ENCODE data around the gene CTBP2. TPM values are rescaled to one million over a fixed set of nuclear protein-coding genes. Genes with fewer than 3 reads are reported as not detected.

The CTBP2 gene
- total and polyA plus RNA-seq, 8 donors: 21.3 to 169 (median 61.6) TPM

DNA sequence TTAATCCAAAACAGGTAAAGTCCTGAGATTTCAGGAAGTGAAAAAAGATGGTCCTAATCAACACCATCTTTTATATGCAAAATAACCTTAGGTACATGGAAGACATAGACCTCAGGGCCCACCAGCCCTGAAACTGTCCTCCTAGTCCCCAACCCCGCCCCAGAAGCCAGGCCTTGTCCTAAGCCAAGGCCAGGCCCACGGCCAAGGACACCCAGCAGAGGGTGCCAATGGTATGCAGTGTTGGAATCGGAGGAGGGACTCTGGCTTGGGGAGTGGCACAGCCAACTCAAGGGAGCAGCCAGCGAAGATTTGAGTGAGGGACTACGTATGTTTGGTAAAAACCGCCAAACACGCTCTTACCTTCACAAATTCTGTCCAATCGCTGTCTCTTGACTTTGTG lies 121.7 kb downstream of the CTBP2 start:
- Histone ChIP-seq H3K4me1 (peaks cover 13 to 91% (median 58%) of the 10 kb centered on the region in 4 donors), H3K4me3 (no peak overlapping the region), H3K36me3 (peaks cover 0 to 23% (median 17%) of the 10 kb centered on the region in 4 donors), H3K27me3 (no peaks in the 10 kb centered on the region), H3K27ac (peak overlapping the region in 2 of 5 donors; percentile 26 to 32), H3K9me3 (no peaks in the 10 kb centered on the region)
- 42 to 51% (median 47%) methylated on average over 8 of the region's 8 CpGs for WGBS, 5 donors
- TF ChIP-seq POLR2A (IDR thresholded peaks at IDR 0.05): no peak
- TF ChIP-seq EP300 (IDR thresholded peaks at IDR 0.05): no peak
- peak in 1 of 3 donors; percentile 17 for TF ChIP-seq POLR2AphosphoS5 (IDR thresholded peaks at IDR 0.05)
- TF ChIP-seq CTCF (IDR thresholded peaks at IDR 0.05): no peak
- intact Hi-C loops (cut with DNase I; ENCODE audit: low total_unique reads): no loop called here
- peak; percentile 64 to 81 for DNase-seq

- no peak for DNase-seq
- no peak for TF ChIP-seq EP300 (IDR thresholded peaks at IDR 0.05)
- TF ChIP-seq POLR2A (IDR thresholded peaks at IDR 0.05): no peak
- no peak for TF ChIP-seq CTCF (IDR thresholded peaks at IDR 0.05)
- TF ChIP-seq POLR2AphosphoS5 (IDR thresholded peaks at IDR 0.05): peak in 1 of 3 donors; percentile 12
Measured at GRCh38 chr10:125037145-125037877, 123.1 kb downstream of the CTBP2 start.

DNA sequence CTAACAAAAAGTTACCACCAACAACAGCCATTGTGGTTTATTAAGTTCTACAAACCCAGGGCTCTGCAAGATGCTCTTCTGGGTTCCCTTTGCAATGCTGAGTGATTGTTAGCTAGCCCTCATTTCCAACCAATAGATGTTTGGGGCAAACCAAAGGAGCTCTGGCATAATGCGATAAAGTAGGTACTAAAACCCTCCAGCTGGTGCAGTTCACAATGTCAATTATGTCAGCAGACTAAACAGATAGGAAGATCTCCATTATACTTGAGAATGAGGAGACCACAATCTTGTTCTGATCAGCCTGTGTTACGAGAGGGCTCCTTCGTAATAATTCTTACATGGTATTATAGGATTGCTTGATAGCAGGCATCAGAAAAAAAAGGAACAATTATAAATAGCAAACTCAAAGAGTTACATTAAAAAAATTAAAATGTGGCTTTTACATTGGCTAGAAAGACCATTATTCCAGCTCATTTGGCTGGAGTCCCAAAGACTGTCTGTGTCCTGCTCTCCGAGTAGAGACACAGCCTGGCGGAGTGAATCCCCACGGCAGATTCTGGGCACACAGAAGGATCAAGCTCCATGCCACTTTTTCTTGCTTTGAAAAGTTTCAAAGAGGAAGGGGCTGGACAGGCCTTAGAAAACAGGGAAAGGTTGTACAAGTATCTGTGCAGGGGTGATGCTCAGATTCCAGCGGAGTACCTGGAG lies 124.6 kb downstream of the CTBP2 start:
- 65 to 83% (median 82%) methylated on average over 7 of the region's 7 CpGs for WGBS, 5 donors
- peaks cover 0 to 37% (median 28%) of the 10 kb centered on the region in 4 donors for H3K36me3 ChIP-seq
- peak overlapping the region in 1 of 5 donors; percentile 39 for H3K27ac ChIP-seq
- TF ChIP-seq CTCF (IDR thresholded peaks at IDR 0.05) (no peak), POLR2AphosphoS5 (IDR thresholded peaks at IDR 0.05) (no peak), POLR2A (IDR thresholded peaks at IDR 0.05) (no peak), EP300 (IDR thresholded peaks at IDR 0.05) (no peak)
- DNase-seq: no peak
- no peak overlapping the region for H3K4me3 ChIP-seq
- H3K9me3 ChIP-seq: no peaks in the 10 kb centered on the region
- peaks cover 18 to 85% (median 51%) of the 10 kb centered on the region in 4 donors for H3K4me1 ChIP-seq
- intact Hi-C loops (cut with DNase I; ENCODE audit: low total_unique reads): no loop called here
- H3K27me3 ChIP-seq: no peaks in the 10 kb centered on the region

More at GRCh38 chr10:125037145-125037877, 123.1 kb downstream of the CTBP2 start:
- WGBS, 5 donors: 68 to 76% (median 73%) methylated on average over 8 of the region's 8 CpGs
- Histone ChIP-seq H3K36me3 (peaks cover 0 to 33% (median 28%) of the 10 kb centered on the region in 4 donors), H3K4me3 (no peak overlapping the region), H3K4me1 (peaks cover 14 to 78% (median 55%) of the 10 kb centered on the region in 4 donors), H3K27ac (peak overlapping the region in 1 of 5 donors; percentile 32), H3K27me3 (no peaks in the 10 kb centered on the region), H3K9me3 (no peaks in the 10 kb centered on the region)
- intact Hi-C loops (cut with DNase I; ENCODE audit: low total_unique reads): no loop called here

- no peak for TF ChIP-seq CTCF (IDR thresholded peaks at IDR 0.05)
- TF ChIP-seq POLR2A (IDR thresholded peaks at IDR 0.05): no peak
- TF ChIP-seq EP300 (IDR thresholded peaks at IDR 0.05): no peak
- TF ChIP-seq POLR2AphosphoS5 (IDR thresholded peaks at IDR 0.05): peak in 1 of 3 donors; percentile 19
- Histone ChIP-seq H3K27ac (peak overlapping the region in 1 of 5 donors; percentile 57), H3K27me3 (no peaks in the 10 kb centered on the region), H3K4me3 (no peak overlapping the region), H3K9me3 (no peaks in the 10 kb centered on the region), H3K36me3 (peaks cover 0 to 37% (median 28%) of the 10 kb centered on the region in 4 donors), H3K4me1 (peaks cover 24 to 91% (median 56%) of the 10 kb centered on the region in 4 donors)
- no peak for DNase-seq
- intact Hi-C loops (cut with DNase I; ENCODE audit: low total_unique reads): no loop called here
- 31 to 51% (median 41%) methylated on average over 11 of the region's 11 CpGs for WGBS, 5 donors
Measured at GRCh38 chr10:125035136-125035535, 125.2 kb downstream of the CTBP2 start.

Data from stomach (tissue), 9 donors.